Anterior cingulate cortex (tissue), 58 donors: ENCODE measurements around the gene ABCF2.

ENCODE experiments used
- DNase-seq, 58 donors: peaks; one replicate each; lab custom pipeline; 2025; lab: John Stamatoyannopoulos, UW

ABCF2 gene

DNA sequence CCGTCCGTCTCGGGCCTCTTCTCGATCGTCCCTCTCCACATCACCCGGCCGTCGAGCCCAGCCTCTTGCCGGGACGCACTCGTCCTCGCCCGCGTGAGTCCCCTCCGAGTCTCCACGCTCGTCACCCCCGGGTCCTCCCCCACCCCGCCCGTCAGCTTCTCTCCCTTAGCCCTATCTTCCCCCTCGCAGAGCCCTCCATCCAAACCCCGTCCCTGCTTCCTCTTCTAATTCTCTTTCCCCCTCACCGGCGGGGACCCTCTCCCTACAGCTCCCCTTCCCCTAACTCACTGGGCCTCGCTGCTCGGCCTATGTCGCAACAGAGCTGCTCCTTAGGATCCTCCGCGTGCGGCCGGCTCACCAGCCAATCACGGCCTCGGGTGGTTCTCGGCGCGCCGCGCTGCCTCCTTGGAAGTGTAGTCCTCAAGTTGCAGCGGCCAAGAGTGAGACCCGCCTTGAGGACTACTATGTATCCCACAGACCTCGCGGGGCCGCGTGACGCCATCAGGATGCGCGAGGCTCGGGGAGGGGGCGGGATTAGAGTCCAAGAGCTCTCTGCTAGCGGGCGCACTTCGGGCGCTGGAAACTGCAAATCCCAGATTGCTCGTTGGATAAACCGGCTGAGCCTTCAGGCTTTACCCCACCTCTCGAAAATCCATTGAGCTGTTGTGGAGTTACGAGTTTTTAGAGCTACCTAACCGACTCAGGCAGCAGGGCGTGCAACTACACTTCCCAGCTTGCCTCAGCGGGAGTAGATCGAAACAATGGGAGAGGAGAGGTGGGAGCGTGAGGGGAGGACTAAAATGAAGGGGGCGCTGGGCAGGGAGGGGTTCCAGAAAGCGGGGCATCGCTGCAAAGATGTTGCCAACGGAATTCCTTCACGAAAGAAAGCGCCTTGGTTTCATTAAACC is at the start of gene ABCF2:
TSS of gene ABCF2 (minus strand) at position 331 of the 908 bp plus-strand sequence. CDS start 747 bp downstream, outside the sequence.
- DNase-seq: peak; percentile 78 to 100 (median 98)

DNA sequence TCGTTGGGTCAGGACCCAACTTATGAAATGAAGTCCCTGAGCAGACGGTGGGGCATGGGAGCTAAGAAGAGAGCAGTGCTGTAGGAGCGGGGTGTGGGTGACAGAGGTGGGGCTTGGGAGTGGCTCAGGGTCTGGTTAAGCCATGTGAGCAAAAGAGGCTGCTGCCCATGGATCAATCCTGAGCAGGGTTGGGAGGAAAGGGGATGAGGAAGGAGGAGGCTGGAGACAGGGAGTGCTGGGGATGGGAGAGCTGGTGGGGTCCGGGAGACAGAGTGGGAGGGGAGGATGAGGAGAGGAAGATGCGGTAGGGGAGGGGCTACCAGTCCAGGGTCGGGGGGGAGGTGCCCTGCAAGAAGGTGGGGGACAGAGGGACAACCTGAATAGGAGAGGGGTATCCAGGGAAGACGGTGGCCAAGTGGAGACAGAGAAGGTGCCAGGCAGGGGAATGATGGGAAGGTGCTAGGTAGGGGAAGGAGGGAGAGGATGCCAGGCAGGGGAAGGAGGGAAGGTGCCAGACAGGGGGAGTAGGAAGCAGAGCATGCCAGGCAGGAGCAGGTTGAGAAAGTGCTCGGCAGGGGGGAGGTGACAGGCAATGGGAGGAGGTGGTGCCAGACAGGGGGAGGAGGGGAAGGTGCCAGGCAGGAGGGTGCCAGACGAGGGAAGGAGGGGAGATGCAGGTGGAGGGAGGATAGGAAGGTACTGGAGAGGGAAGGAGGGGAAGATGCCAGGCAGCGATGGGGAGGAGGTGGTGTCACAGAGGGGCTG is 49.0 kb upstream of the ABCF2 start:
- peak in 11 of 58 donors; percentile 11 to 71 (median 34) for DNase-seq

DNA sequence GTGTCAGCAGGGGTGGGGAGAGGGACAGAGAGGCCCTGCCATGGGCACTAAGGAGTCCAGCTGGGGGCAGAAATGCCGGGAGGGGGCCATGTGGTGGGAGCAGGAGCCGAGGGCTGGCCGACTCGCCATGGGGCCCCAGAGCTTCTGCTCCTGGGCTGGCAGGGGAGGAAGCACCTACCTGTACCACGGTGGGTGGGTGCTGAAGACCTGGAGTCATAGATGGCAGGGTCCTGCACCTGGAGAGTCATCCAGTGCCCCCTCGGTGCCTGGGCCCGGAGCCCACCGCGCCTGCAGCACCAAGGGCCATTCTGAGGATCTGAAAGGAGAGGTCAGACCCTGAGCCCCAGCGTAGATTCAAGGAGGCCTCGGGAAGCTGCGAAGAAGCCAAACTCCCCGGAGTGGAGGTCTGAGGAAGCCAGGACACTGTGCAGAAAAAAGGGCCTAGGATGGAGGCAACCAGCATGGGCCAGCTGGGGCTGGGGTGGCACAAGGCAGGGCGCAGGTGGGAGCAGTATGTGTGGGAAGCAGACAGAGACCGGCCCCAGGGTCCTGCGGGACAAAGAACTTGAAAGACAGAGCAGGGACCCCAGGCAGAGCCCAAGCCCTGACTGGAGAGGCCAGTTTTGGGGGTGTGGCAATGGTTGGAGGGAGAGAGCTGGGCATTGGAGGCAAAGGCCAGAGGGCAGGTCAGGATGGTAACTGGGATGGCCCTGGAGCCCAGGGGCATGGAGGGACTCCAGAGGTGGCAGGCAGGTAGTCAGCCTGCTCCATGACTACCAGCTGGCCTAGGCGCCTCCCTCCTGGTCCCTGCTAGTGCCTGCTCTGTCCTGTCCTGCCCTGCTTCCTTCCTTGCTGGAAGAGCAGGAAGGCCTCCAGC is 48.2 kb upstream of the ABCF2 start:
- DNase-seq: no peak

DNA sequence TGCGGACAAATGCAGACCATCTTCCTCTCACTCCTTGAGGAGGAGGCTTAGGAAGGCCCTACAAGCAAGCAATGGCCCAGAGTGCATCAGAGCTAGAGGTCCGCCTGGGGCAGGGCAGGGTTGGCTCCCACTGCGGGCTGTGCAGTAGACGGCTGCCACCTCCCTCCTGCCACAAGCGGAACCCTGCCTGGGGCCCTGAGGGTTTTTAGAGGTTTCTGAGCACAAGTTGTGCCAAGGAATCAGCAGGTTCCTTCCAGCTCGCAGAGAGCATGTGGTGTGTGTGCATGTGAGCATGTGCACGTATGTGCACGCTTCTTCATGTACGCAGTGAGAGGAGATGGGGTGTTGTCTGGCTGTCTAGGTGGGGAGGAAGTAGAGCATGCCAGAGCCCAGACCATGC is 47.4 kb upstream of the ABCF2 start:
- DNase-seq: peak in 1 of 58 donors; percentile 14

DNA sequence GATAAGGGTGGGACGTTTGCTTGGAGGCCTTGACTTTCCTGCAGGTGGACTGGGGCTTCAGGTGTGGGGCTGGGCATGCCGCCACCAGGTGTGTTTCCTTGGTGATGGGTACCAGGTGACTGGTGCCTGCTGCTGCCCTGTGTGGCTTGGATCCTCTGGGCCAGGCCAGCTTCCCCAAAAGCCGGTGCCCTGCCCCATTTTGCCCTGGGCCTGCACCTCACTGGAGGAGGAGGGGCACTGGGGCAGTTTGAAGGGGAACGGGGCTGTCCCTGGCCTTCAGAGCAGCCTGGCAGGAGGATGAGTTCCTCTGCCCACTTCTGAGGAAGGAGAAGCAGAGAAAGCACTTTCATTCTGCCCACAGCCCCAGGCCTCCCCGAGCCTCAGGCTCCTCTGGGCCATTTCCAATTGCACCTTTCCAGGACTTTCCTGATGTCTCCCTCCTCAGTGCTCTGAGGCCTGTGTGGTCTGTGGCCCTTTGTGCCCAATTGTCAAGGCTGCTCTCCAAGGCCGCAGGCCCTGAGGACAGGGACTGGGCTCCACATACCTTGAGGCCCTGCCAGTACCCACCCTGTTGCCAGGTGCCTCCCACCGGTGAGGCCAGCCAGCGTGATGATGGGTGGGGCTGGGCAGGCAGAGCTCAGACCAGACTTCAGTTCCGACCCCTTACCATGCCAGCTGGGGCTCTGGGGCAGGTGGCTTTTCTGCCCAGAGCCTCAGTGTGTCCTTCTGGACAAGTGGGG is 46.8 kb upstream of the ABCF2 start:
- no peak for DNase-seq

DNA sequence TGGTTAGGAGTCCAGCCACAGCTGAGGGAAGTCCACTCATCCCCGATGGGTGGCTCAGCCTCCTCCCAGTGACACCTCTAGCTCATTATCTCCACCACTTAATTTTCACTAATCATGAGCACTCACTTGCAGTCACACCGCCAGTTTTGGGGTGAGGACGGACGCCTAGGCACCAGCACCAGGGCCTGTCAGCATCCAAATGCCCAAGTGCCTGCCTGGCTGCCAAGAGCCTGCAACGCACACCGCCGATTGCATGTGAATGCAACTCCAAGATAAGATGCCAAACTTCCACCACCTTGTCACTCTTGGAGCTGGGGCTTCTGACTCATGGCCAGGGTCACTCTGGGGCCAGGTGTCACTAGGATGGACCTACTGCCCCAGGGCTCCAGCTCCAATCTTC is 45.9 kb upstream of the ABCF2 start:
- DNase-seq: no peak

DNA sequence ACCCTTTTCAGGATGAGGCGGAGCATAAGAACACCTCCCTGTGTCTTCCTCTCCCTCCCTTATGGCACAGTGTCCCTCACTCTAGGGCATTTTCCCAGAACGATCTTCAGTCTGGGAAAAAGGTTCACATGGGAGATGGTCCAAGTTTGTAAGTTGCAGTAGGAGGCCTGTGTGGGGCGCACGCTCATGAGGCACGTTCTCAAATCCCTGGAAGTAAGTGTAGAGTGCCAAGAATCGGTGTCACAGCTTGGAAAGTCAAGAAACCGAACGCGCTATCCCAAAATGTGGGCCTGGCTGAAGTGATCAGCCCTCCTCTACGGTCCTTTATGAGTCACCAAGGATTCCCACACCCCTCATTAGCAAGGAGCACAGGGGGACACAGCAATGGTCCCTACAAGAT is 45.4 kb upstream of the ABCF2 start:
- DNase-seq: peak in 4 of 58 donors; percentile 7 to 25 (median 20)

DNA sequence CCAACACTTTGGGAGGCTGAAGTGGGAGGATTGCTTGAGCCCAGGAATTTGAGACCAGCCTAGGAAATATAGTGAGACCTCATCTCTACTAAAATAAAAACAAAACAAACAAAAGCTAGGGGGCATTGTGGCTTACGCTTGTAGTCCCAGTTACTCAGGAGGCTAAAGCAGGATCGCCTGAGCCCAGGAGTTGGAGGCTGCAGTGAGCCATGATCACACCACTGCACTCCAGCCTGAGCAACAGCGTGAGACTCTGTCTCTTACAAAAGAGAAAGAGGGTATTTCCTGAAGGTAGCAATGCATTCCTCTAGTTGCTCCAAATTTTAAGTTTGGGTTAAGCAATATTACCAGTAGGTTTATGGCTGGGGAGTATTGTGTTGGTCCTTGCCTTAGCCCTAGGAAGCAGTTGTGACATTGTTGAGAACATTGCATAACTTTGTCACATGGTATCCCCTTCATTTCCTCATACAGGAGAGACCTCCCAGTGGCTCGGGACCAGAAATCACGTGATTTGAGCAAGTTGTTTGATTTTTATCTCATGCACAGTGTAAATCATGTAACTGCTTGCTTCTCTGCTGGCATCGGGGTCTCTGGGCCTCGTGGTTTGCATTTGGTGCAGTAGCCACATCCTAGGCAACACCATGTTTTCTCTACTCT is 44.8 kb upstream of the ABCF2 start:
- DNase-seq: peak in 4 of 58 donors; percentile 11 to 19 (median 15)

DNA sequence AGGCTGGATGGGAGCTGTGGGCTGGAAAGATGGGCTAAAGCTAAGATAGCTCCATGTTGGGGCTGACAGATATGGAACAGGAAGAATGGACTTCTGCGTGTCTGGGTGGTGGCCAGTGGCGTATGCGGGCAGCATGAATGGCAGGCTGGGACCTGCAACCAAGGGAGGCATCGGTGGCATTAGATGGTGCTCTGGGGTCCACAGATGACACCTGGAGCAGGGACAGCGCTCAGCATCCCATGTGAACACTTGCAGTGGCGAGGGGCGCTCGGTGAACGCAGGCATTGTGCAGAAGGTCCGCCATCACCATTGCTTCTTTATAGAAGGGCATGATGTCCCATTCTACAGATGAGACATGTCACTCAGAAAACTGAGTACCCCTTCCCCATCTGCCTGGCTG is 42.5 kb upstream of the ABCF2 start:
- no peak for DNase-seq

DNA sequence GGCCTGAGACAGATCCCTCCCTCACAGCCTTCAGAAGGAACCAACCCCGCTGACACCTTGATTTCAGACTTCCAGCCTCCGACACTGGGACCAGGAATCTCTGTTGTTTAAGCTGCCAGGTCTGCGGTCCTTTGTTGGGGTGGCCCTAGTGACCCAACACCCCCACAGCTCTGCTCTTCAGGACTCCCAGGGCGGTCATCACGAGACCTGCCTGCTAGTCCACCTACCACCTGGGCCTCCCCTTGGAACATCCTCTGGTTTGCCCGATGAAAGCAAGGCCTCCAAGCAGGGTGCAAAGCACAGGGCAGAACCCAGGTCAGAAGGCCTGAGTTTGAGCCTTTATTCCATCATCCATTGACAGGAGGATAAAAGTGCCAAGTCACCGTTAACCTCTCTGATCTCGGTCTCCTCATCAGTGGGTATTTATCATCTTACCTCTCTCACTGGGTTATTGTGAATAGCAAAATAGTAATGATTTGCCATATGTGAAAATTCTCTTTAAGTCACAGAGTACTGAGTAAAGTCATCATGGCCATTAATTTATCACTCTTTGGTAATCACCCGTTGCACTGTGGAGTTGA is 38.4 kb upstream of the ABCF2 start:
- no peak for DNase-seq

DNA sequence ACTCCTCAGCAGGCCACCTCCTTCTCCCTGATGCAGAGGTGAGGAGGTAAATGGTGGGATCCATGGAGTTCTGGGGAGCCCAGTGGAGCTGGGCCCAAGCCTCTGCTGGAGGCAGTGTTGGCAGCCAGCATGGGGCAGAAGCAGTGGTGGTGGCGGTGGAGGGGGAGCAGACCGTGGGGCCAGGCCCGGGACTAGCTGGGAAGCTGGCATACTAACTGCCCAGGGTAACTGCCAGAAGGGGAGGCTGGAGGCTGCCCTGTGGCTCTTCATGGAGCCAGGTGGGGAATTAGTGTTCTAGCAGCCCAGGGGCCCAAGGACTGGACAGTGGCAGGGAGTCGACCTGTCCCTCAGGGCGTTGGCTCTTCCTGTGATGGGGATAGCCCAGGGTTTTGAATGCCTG is 37.6 kb upstream of the ABCF2 start:
- no peak for DNase-seq

DNA sequence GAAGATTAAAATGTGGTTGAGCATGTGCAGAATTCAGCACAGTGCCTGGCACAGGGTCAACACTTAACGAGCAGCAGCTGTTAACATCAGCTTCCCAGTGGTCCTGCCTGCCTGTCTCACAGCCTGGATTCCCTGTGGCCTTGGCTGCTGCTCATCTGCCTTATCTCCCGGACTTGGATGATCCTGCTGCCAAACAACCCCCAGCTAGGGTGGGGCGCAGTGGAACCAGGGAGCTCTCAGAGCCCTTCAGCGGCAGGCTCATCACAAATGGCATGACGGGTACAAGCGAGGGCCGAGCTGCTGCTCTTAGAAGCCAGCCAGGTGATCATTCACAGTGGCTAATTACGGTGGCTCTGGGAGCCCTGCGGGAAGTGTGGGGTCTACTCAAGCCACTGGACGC is 34.5 kb upstream of the ABCF2 start:
- no peak for DNase-seq

DNA sequence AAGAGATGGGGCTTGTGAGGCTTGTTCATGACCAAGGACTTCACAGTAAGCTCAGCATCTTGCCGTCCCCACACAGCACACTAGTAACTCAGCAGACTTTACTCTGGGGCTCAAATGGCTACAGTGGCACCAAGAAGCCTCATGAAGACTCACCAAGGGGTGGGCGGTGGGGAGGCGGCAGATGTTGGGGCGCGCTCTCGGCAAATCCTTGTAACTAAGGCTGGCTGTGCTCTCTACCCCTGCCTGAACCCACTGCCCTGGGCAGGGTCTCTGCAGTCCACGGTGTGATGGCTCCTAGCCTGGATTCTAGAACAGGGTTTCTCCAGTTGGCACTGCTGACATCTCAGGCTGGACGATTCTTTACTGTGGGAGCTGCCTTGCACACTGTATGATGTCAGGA is 33.9 kb upstream of the ABCF2 start:
- no peak for DNase-seq

DNA sequence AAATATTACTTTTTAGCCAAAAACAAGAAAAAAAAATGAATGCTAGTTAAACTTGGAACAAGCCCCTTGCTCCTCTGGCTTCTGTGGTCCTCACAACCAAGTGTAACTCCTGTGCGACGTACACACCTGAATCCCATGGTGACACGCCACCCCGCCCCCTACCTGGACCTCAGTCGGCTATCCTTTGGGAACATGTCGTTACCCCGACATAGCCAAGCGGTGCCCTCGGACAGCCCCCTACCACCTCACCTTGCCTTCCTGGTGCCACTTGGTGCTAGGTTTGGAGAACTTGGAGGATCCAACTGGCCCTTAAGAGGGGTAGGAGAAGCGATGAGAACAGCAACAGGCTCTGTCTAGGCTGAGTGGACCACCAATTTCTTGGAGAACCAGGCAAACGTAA is 33.5 kb upstream of the ABCF2 start:
- no peak for DNase-seq

DNA sequence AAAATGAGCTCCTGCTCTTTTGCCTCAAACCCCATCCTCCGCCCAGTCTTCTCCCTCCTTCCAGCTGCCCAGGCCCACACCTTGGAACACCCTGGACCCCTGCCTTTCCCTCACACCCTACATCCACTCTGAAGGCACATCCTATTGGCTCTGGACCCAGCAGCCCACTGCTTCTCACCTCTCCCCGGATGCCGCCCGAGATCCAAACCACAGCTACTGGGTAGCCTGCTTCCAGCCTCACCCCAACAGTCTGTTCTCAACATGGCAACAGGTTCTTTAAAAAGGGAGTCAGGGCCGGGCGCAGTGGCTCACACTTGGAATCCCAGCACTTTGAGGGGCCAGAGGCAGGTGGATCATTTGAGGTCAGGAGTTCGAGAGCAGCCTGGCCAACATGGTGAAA is 31.0 kb upstream of the ABCF2 start:
- DNase-seq: no peak

DNA sequence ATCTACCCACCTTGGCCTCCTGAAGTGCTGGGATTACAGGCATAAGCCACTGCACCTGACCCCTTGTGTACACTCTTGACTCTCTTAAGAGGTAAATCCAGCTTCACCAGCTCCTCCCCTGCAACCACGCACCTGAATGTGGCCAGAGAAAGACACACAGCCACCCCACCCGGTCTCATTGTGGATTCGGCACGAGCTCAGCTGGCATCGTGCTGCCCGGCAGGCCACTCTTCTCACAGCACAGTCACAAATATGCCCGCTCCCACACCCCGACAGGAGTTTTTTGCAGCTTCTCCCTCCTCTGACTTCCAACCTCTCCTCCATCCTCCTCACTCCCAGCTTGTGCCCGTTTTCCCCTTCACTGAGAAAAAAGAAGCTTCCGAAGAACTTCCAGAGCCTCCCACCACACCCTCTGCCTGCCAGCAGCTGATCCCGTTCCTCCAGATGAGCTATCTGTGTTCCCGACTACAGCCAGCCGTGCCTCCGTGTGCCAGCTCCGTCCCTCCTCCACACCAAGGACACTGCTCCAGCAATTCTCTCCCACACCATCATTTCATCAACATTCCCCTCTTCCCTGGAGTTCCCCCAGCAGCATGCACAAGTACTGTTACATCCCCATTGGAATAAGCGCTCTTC is 29.5 kb upstream of the ABCF2 start:
- DNase-seq: peak in 19 of 58 donors; percentile 15 to 65 (median 30)

DNA sequence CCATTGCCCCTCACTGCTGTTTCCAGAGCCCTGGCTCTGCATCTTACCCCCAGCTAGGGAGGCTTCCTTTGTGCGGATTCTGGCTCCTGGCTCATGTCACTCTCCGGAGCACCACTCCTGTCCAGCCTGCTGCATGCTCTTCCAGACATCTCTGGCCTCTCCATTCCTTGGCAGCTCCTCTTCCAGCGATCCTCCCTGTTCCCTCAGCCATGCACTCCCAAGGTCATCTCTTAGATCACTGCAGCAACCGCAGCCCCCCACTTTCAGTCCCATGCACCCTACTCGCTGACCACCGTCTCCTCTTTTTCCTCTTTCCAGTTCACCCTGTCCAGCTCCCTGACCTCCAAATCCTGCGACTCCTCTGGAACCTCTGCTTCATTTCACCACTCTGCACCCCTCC is 28.4 kb upstream of the ABCF2 start:
- DNase-seq: no peak

DNA sequence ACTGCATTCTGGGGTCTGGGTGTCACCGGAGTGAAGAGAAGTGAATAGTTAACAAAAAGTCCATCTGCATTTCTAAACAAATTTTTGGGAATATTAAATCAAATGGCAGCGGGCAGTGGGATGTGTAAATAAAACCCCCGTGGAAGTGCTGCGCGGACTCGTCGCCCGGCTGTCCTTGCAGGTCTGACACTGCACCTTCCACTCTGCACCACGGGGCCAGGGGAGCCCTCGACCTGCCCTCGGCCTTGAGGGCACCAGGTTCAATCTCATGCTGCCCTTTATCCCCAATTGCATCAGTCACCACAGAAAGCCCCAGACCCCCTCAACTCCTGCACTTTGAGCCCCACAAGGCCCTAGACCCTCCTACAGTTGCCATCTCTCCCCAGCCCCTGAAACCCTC is 27.8 kb upstream of the ABCF2 start:
- no peak for DNase-seq
